PC-3 (cell line): ENCODE data around the gene DHODH. TPM values are rescaled to one million over a fixed set of nuclear protein-coding genes. Genes with fewer than 3 reads are reported as not detected.

Source experiments
- ATAC-seq: fragments of 200-7000 bp; cut with Tn5 transposase; 2 replicates; pipeline ENCODE4 v1.9.1; 2020; ENCODE audit warnings: mild to moderate bottlenecking, moderate library complexity
- BruUV-seq: library from RNA; stranded (reverse); fragments of 400-500 nt; replicated peaks from 2 replicates; lab custom pipeline; 2021; lab: Mats Ljungman, UMichigan
- CTCF ChIA-PET: fragments of 300-600 bp; sonication (Branson Sonifier 250); formaldehyde crosslinking; loops from one replicate; lab custom pipeline; 2022; ENCODE audit warnings: antibody characterized with exemption; lab: Charles Lee
- POLR2A ChIA-PET: fragments of 300-600 bp; sonication (Branson Sonifier 250); formaldehyde crosslinking; loops from one replicate; lab custom pipeline; 2022; ENCODE audit warnings: antibody characterized with exemption; ENCODE audit not compliant: unreplicated experiment; lab: Charles Lee
- DNase-seq: peaks from one replicate; pipeline ENCODE4 v3.0.0-alpha.2; 2015
- H2AFZ ChIP-seq: fragments of 300-600 bp; sonication (generic); 2 replicates; pipeline ENCODE4 v1.6.0; 2016; ENCODE audit warnings: antibody characterized with exemption, low read length
- H3F3A ChIP-seq: fragments of 300-600 bp; sonication (generic); one replicate; pipeline ENCODE4 v1.6.0; 2017; ENCODE audit warnings: antibody characterized with exemption, low read length, control low read depth, mild to moderate bottlenecking; ENCODE audit not compliant: unreplicated experiment
- H3K27ac ChIP-seq: fragments of 300-600 bp; sonication (generic); 2 replicates; pipeline ENCODE4 v1.5.1; 2016; ENCODE audit warnings: mild to moderate bottlenecking, low read length
- H3K27me3 ChIP-seq: fragments of 300-600 bp; sonication (generic); 2 replicates; pipeline ENCODE4 v1.6.1; 2016; ENCODE audit warnings: low read length, mixed read lengths
- H3K36me3 ChIP-seq: fragments of 300-600 bp; sonication (generic); 2 replicates; pipeline ENCODE4 v1.6.1; 2016; ENCODE audit warnings: low read depth, mixed run types, low read length, mixed read lengths
- H3K4me1 ChIP-seq: fragments of 300-600 bp; sonication (generic); 2 replicates; pipeline ENCODE4 v1.5.1; 2016; ENCODE audit warnings: low read length; ENCODE audit not compliant: insufficient read depth
- H3K4me2 ChIP-seq: fragments of 300-600 bp; sonication (generic); 2 replicates; pipeline ENCODE4 v1.6.0; 2016; ENCODE audit warnings: low read length
- H3K4me3 ChIP-seq: fragments of 300-600 bp; sonication (generic); 2 replicates; pipeline ENCODE4 v1.5.1; 2016; ENCODE audit warnings: mild to moderate bottlenecking, low read length, mixed read lengths
- H3K79me2 ChIP-seq: fragments of 300-600 bp; sonication (generic); 2 replicates; pipeline ENCODE4 v1.6.1; 2017; ENCODE audit warnings: low read length, mixed read lengths
- H3K9ac ChIP-seq: fragments of 300-600 bp; sonication (generic); 2 replicates; pipeline ENCODE4 v1.6.0; 2016; ENCODE audit warnings: mild to moderate bottlenecking, low read length
- H3K9me2 ChIP-seq: fragments of 300-600 bp; sonication (generic); replicated peaks from 2 replicates; pipeline ENCODE4 v1.6.1; 2016; ENCODE audit warnings: mixed run types, low read length, mixed read lengths
- H3K9me3 ChIP-seq: fragments of 300-600 bp; sonication (generic); 2 replicates; pipeline ENCODE4 v1.6.1; 2016; ENCODE audit warnings: low read length, mixed read lengths
- H4K20me1 ChIP-seq: fragments of 300-600 bp; sonication (generic); 2 replicates; pipeline ENCODE4 v1.6.1; 2016; ENCODE audit warnings: low read length, mixed read lengths
- CTCF ChIP-seq: fragments of 300-600 bp; sonication (generic); conservative IDR thresholded peaks from 2 replicates; pipeline ENCODE4 v1.5.1; 2017; ENCODE audit warnings: antibody characterized with exemption, low read depth, mild to moderate bottlenecking, low read length
- EZH2 ChIP-seq: fragments of 300-600 bp; sonication (generic); IDR thresholded peaks from one replicate; pipeline ENCODE4 v1.6.1; 2017; ENCODE audit warnings: antibody characterized with exemption, mild to moderate bottlenecking, low read length; ENCODE audit not compliant: unreplicated experiment
- EZH2phosphoT487 ChIP-seq: fragments of 300-600 bp; sonication (generic); IDR thresholded peaks from 2 replicates; pipeline ENCODE4 v1.6.1; 2018; ENCODE audit warnings: mild to moderate bottlenecking, antibody characterized with exemption, low read length, borderline replicate concordance
- intact Hi-C: fragments of 100-400 bp; cut with micrococcal nuclease; formaldehyde crosslinking; loops from 2 replicates; pipeline ENCODE4 v1.9.0; 2023
- total RNA-seq: library from RNA; depleted of rRNA; stranded (reverse); fragments of >200 nt; gene quantifications from 2 replicates; pipeline ENCODE4 v1.2.3, GENCODE V29; 2014

The DHODH gene
- total RNA-seq, 1 experiment from 2014 or later, result 11.1 TPM

- Histone ChIP-seq H3K79me2 (no peaks in the 10 kb centered on the region), H3K9me2 (no peaks in the 10 kb centered on the region), H3K9ac (no peak overlapping the region), H3K4me1 (no peaks in the 10 kb centered on the region), H3K9me3 (no peaks in the 10 kb centered on the region), H3F3A (no peaks in the 10 kb centered on the region), H3K4me2 (no peak overlapping the region), H2AFZ (no peak overlapping the region), H3K27me3 (no peaks in the 10 kb centered on the region), H3K36me3 (no peaks in the 10 kb centered on the region), H4K20me1 (no peaks in the 10 kb centered on the region), H3K4me3 (no peak overlapping the region), H3K27ac (no peak overlapping the region)
- POLR2A ChIA-PET, result no interaction called here
- intact Hi-C loops, result no loop called here
- CTCF ChIA-PET, result no interaction called here
- no TSS peak for BruUV-seq
- no peak for TF ChIP-seq EZH2
- ATAC-seq (no peak), DNase-seq (no peak)
Observed at GRCh38 chr16:72043058-72043457, 34.5 kb downstream of the DHODH start.

- H3K4me2 ChIP-seq, result no peak overlapping the region
- DNase-seq, result no peak
- H3K36me3 ChIP-seq, result no peaks in the 10 kb centered on the region
- no peaks in the 10 kb centered on the region for H3K79me2 ChIP-seq
- H2AFZ ChIP-seq, result no peak overlapping the region
- H3K4me1 ChIP-seq, result no peaks in the 10 kb centered on the region
- no TSS peak for BruUV-seq
- ATAC-seq, result no peak
- no peak overlapping the region for H3K4me3 ChIP-seq
- no peak overlapping the region for H3K27ac ChIP-seq
- CTCF ChIA-PET, result no interaction called here
- no peak for TF ChIP-seq EZH2
- no peak for TF ChIP-seq CTCF
- no peak for TF ChIP-seq EZH2phosphoT487
- no peaks in the 10 kb centered on the region for H3K27me3 ChIP-seq
- no peaks in the 10 kb centered on the region for H4K20me1 ChIP-seq
- no peaks in the 10 kb centered on the region for H3K9me2 ChIP-seq
- POLR2A ChIA-PET, result no interaction called here
- no peaks in the 10 kb centered on the region for H3F3A ChIP-seq
- intact Hi-C loops, result no loop called here
- no peaks in the 10 kb centered on the region for H3K9me3 ChIP-seq
- no peak overlapping the region for H3K9ac ChIP-seq
Observed at GRCh38 chr16:72043539-72043938, 35.0 kb downstream of the DHODH start.

DNA sequence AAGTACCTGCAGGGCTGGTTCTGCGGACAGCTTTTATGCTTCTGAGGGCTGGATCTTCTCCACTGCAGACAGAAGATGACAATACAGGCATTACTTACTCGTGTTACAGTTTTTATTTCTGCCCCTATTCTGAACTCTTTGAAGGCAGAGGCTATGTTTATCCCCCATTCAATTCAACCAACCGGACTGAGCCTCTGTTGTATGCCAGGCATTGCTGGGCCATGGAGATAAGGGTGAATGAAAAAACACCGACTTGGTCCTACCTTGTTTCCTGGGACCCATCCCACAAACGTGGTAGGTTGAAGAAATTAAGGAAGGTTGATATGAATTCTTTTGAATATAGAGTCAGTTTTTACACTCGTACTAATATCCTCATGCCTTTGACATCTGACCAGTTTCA is 35.8 kb downstream of the DHODH start:
- H3K9me3 ChIP-seq, result no peaks in the 10 kb centered on the region
- H3K4me1 ChIP-seq, result no peaks in the 10 kb centered on the region
- H3K9me2 ChIP-seq, result no peaks in the 10 kb centered on the region
- no peaks in the 10 kb centered on the region for H3K79me2 ChIP-seq
- ChIA-PET CTCF (no interaction called here), POLR2A (no interaction called here)
- H3K27ac ChIP-seq, result no peak overlapping the region
- H3K9ac ChIP-seq, result no peak overlapping the region
- DNase-seq (no peak), ATAC-seq (no peak)
- H3F3A ChIP-seq, result no peaks in the 10 kb centered on the region
- H3K4me3 ChIP-seq, result no peak overlapping the region
- TF ChIP-seq EZH2 (no peak), CTCF (no peak), EZH2phosphoT487 (no peak)
- H4K20me1 ChIP-seq, result no peaks in the 10 kb centered on the region
- no peak overlapping the region for H2AFZ ChIP-seq
- H3K4me2 ChIP-seq, result no peak overlapping the region
- H3K36me3 ChIP-seq, result no peaks in the 10 kb centered on the region
- no peaks in the 10 kb centered on the region for H3K27me3 ChIP-seq
- BruUV-seq, result no TSS peak
- intact Hi-C loops, result no loop called here
